A673 (cell line): ENCODE results near the gene TWSG1. TPM values are rescaled to one million over a fixed set of nuclear protein-coding genes. Genes with fewer than 3 reads are reported as not detected.

Experiments
- BruUV-seq: library from RNA; stranded (reverse); fragments of 400-500 nt; replicated peaks from 2 replicates; lab custom pipeline; 2021; lab: Mats Ljungman, UMichigan
- CTCF ChIA-PET: fragments of 300-600 bp; sonication (Branson Sonifier 250); formaldehyde crosslinking; loops from one replicate; lab custom pipeline; 2022; ENCODE audit warnings: antibody characterized with exemption; lab: Charles Lee
- POLR2A ChIA-PET: fragments of 300-600 bp; sonication (Branson Sonifier 250); formaldehyde crosslinking; loops from one replicate; lab custom pipeline; 2022; ENCODE audit warnings: antibody characterized with exemption; ENCODE audit not compliant: low non-redundant PET; lab: Charles Lee
- DNase-seq: peaks from one replicate; pipeline ENCODE4 v3.0.0-alpha.2; 2015; ENCODE audit warnings: low spot score
- H3K27ac ChIP-seq: fragments of 200-600 bp; sonication (generic); 2 replicates; pipeline ENCODE4 v1.5.1; 2016; ENCODE audit warnings: mixed run types, low read depth, mild to moderate bottlenecking, mixed read lengths, antibody characterized with exemption, low read length; ENCODE audit not compliant: poor library complexity, severe bottlenecking
- H3K27me3 ChIP-seq: fragments of 200-600 bp; sonication (generic); replicated peaks from 2 replicates; pipeline ENCODE4 v1.6.1; 2017; ENCODE audit warnings: mixed run types, low read depth, mild to moderate bottlenecking, mixed read lengths, antibody characterized with exemption, low read length; ENCODE audit not compliant: insufficient read depth, poor library complexity
- H3K36me3 ChIP-seq: fragments of 200-600 bp; sonication (generic); 2 replicates; pipeline ENCODE4 v1.6.1; 2016; ENCODE audit warnings: mixed run types, mild to moderate bottlenecking, mixed read lengths, antibody characterized with exemption, low read length; ENCODE audit not compliant: insufficient read depth, poor library complexity, severe bottlenecking
- H3K4me1 ChIP-seq: fragments of 200-600 bp; sonication (generic); 2 replicates; pipeline ENCODE4 v1.6.1; 2017; ENCODE audit warnings: mixed run types, mild to moderate bottlenecking, mixed read lengths, antibody characterized with exemption, low read length; ENCODE audit not compliant: insufficient read depth, poor library complexity, severe bottlenecking
- H3K4me3 ChIP-seq: fragments of 200-600 bp; sonication (generic); 2 replicates; pipeline ENCODE4 v1.5.1; 2016; ENCODE audit warnings: low read depth, mixed run types, mild to moderate bottlenecking, mixed read lengths, low read length; ENCODE audit not compliant: poor library complexity, severe bottlenecking
- H3K9me3 ChIP-seq: fragments of 200-600 bp; sonication (generic); 2 replicates; pipeline ENCODE4 v1.6.1; 2016; ENCODE audit warnings: mixed run types, low read depth, mild to moderate bottlenecking, mixed read lengths, antibody characterized with exemption, low read length; ENCODE audit not compliant: poor library complexity, severe bottlenecking
- EZH2 ChIP-seq: fragments of 200-600 bp; sonication (generic); IDR thresholded peaks from 2 replicates; pipeline ENCODE4 v1.6.1; 2017; ENCODE audit warnings: borderline replicate concordance, low read depth, mild to moderate bottlenecking, mixed read lengths, antibody characterized with exemption, low read length; ENCODE audit not compliant: poor library complexity, severe bottlenecking
- intact Hi-C: fragments of 100-400 bp; cut with micrococcal nuclease; formaldehyde crosslinking; loops from one replicate; pipeline ENCODE4 v1.10.0; 2022; ENCODE audit not compliant: unreplicated experiment
- total RNA-seq: library from RNA; stranded (reverse); gene quantifications from 2 replicates; pipeline ENCODE4 v1.2.3, GENCODE V29; 2021
- TF ChIP-seq, protein P1 (sequence below): fragments of 300-800, 200-600 bp; sonication (generic); conservative IDR thresholded peaks from 2 replicates; pipeline ENCODE4 v1.5.1; 2017; ENCODE audit warnings: low read depth, mild to moderate bottlenecking, antibody characterized with exemption, low read length, moderate library complexity, mixed read lengths

Gene TWSG1
- total RNA-seq, 1 experiment from 2014 or later, result 34.9 TPM

DNA sequence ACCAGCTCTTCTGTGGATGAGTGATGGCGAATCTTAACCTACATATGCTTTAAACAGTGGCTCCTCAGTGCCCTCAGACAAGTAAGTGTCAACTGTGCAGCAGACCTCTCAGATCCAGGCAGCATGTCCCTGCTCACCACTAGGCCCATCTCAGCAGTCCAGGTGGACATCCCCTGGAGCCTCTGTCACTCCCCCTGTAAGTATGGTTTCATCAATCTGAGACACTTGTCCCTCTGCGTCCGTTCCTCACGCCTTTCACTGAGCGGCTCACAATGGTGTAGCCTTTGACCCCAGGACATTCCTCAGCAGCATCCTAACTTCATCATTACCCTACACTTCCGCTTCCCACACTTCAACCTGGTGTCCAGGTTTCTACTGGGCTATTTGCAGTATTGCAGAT, 71.4 kb downstream of the TWSG1 start:
- TF ChIP-seq EZH2, result no peak
- TF ChIP-seq, protein P1, sequence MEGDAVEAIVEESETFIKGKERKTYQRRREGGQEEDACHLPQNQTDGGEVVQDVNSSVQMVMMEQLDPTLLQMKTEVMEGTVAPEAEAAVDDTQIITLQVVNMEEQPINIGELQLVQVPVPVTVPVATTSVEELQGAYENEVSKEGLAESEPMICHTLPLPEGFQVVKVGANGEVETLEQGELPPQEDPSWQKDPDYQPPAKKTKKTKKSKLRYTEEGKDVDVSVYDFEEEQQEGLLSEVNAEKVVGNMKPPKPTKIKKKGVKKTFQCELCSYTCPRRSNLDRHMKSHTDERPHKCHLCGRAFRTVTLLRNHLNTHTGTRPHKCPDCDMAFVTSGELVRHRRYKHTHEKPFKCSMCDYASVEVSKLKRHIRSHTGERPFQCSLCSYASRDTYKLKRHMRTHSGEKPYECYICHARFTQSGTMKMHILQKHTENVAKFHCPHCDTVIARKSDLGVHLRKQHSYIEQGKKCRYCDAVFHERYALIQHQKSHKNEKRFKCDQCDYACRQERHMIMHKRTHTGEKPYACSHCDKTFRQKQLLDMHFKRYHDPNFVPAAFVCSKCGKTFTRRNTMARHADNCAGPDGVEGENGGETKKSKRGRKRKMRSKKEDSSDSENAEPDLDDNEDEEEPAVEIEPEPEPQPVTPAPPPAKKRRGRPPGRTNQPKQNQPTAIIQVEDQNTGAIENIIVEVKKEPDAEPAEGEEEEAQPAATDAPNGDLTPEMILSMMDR, result no peak
- BruUV-seq, result no TSS peak
- no peaks in the 10 kb centered on the region for H3K36me3 ChIP-seq
- H3K27me3 ChIP-seq, result no peaks in the 10 kb centered on the region
- DNase-seq, result no peak
- H3K4me1 ChIP-seq, result no peaks in the 10 kb centered on the region
- intact Hi-C loops, result no loop called here
- no peak overlapping the region for H3K27ac ChIP-seq
- H3K9me3 ChIP-seq, result no peaks in the 10 kb centered on the region
- no peak overlapping the region for H3K4me3 ChIP-seq
- ChIA-PET CTCF (no interaction called here), POLR2A (no interaction called here)

DNA sequence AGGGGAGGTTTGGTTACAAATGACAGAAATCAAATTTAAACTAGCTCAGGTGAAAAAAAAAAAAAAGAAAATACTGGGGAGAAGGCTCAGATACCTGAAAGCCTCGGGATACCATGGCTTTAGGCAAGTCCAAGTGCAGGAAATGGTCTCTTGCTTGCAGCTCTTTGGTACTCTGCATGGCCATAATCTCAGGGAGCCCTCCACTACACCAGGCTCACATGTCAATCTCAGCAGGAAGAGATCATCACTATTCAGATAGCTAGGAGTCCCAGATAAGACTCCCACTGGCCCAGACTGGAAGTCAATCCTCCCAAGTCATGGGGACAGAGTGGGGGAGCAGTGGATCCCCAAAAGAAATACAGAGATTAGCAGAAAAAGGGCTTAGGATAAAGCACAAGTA, 75.9 kb downstream of the TWSG1 start:
- intact Hi-C loops, result no loop called here
- Histone ChIP-seq H3K27me3 (no peaks in the 10 kb centered on the region), H3K36me3 (no peaks in the 10 kb centered on the region), H3K4me1 (no peaks in the 10 kb centered on the region), H3K27ac (no peak overlapping the region), H3K9me3 (no peaks in the 10 kb centered on the region), H3K4me3 (no peak overlapping the region)
- POLR2A ChIA-PET, result no interaction called here
- CTCF ChIA-PET, result no interaction called here
- no peak for DNase-seq
- TF ChIP-seq, protein P1, result no peak
- TF ChIP-seq EZH2, result no peak
- no TSS peak for BruUV-seq

DNA sequence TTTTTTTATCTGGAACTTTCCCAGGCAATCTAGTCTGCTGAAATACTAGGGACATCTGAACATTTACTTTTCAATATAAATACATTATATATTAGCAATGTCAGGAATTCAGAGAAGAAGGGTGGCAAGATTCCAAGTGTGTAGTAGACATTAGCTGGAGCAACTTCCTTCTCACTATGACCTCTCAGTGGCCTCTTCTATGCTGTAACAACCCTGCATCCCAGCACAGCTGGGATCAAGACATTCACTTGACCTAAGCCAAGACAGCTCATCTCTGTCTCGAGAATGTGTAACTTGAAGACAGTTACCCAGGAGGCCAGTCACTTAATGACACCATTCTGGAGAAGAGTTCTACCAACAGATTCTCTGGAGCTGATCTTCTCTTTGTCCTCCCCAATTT, 79.0 kb downstream of the TWSG1 start:
- CTCF ChIA-PET, result no interaction called here
- intact Hi-C loops, result no loop called here
- DNase-seq, result no peak
- Histone ChIP-seq H3K27me3 (no peaks in the 10 kb centered on the region), H3K27ac (no peak overlapping the region), H3K4me1 (no peaks in the 10 kb centered on the region), H3K36me3 (no peaks in the 10 kb centered on the region), H3K9me3 (no peaks in the 10 kb centered on the region), H3K4me3 (no peak overlapping the region)
- TF ChIP-seq, protein P1, result no peak
- no peak for TF ChIP-seq EZH2
- POLR2A ChIA-PET, result no interaction called here
- BruUV-seq, result no TSS peak
